PC-9 (cell line): Measurements from ENCODE around the gene NGF.

Experiments
- CTCF ChIP-seq: fragments of 200-600 bp; sonication (generic); conservative IDR thresholded peaks from 2 replicates; pipeline ENCODE4 v1.6.1; 2017; ENCODE audit warnings: mixed run types, antibody characterized with exemption, mild to moderate bottlenecking, moderate library complexity
- EZH2 ChIP-seq: fragments of 200-600 bp; sonication (generic); IDR thresholded peaks from 2 replicates; pipeline ENCODE4 v1.8.0; 2017; ENCODE audit warnings: antibody characterized with exemption, low read depth

GRCh38 chr1:115379943-115380342 lies 41.9 kb upstream of the NGF start:
- TF ChIP-seq EZH2, result no peak
- TF ChIP-seq CTCF, result no peak
